SH-SY5Y (cell line): Measurements from ENCODE around the gene CLPSL2.

ENCODE experiments used
- GATA2 ChIP-seq: IDR thresholded peaks from 2 replicates; pipeline ENCODE4 v1.6.1; 2011; ENCODE audit warnings: mild to moderate bottlenecking, low read depth, low read length
- GATA3 ChIP-seq: IDR thresholded peaks from 2 replicates; pipeline ENCODE4 v1.6.1; 2011; ENCODE audit warnings: low read depth, mild to moderate bottlenecking, low read length, moderate library complexity

- TF ChIP-seq GATA2 (no peak), GATA3 (no peak)
Measured at GRCh38 chr6:35794536-35795452, 18.4 kb downstream of the CLPSL2 start.
